Cardiac muscle cell (in vitro differentiated cells and primary cell): ENCODE results near the gene RIC3. TPM values are rescaled to one million over a fixed set of nuclear protein-coding genes. Genes with fewer than 3 reads are reported as not detected.

Experiments used
- DNase-seq, 2 donors: peaks; one replicate each; pipeline versions ENCODE4 v3.0.0 to v3.0.0-alpha.2; 2010 to 2017; ENCODE audit warnings: low read depth in 1 of 2, low spot score in 1 of 2
- H3K27ac ChIP-seq: fragments of 200-600 bp; sonication (generic); 2 replicates; pipeline ENCODE4 v1.5.1; 2016
- H3K27me3 ChIP-seq: fragments of 200-600 bp; sonication (generic); 2 replicates; pipeline ENCODE4 v1.6.0; 2016; ENCODE audit warnings: control low read depth
- H3K36me3 ChIP-seq: fragments of 200-600 bp; sonication (generic); 2 replicates; pipeline ENCODE4 v1.5.1; 2016; ENCODE audit warnings: control low read depth
- H3K4me1 ChIP-seq: fragments of 200-600 bp; sonication (generic); 2 replicates; pipeline ENCODE4 v1.8.1; 2017; ENCODE audit warnings: low read depth, mild to moderate bottlenecking, mixed run types
- H3K4me3 ChIP-seq: fragments of 200-600 bp; sonication (generic); 2 replicates; pipeline ENCODE4 v1.5.1; 2016; ENCODE audit warnings: mild to moderate bottlenecking
- H3K9me3 ChIP-seq: fragments of 200-600 bp; sonication (generic); 2 replicates; pipeline ENCODE4 v1.5.1; 2017; ENCODE audit warnings: low read depth, mild to moderate bottlenecking, control low read depth
- CTCF ChIP-seq: IDR thresholded peaks from 2 replicates; pipeline ENCODE4 v1.5.1; 2012; ENCODE audit warnings: low read depth, mild to moderate bottlenecking, low read length
- polyA plus RNA-seq: library from polyadenylated mRNA; unstranded; fragments of >200 nt; fragmentation: Nextera tagmentation; extraction: Ambion mirVana; gene quantifications from 2 replicates; pipeline ENCODE4 v1.2.1, GENCODE V29; 2016
- total RNA-seq: library from RNA; depleted of rRNA; stranded (reverse); fragments of >200 nt; gene quantifications from 2 replicates; pipeline ENCODE4 v1.2.3, GENCODE V29; 2016

Gene RIC3
- total and polyA plus RNA-seq, 2 experiments from 2014 or later: 14.3 to 22.1 TPM

DNA sequence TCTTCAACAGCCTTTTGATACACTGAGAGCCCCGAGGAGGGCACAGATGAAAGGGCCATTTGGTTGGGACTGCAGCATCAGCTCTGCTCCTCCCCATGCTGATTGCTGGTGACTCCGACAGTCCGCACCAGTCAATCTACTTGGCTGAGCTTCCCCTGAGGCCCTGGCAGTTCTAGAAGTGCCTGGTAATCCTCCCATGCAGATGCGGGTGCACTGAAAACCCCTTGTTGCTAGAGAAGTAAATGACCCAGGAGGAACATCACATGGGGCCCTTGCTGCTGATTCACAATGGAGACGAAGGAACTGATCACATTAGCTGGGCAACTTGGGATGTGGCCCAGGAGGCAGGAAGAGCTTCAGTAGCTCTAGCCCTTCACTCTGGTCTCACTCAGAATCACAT lies 35.2 kb upstream of the RIC3 start:
- Histone ChIP-seq H3K27ac (no peak overlapping the region), H3K27me3 (peaks cover 7% of the 10 kb centered on the region), H3K36me3 (no peaks in the 10 kb centered on the region), H3K4me1 (no peaks in the 10 kb centered on the region), H3K4me3 (no peak overlapping the region), H3K9me3 (no peaks in the 10 kb centered on the region)
- no peak for DNase-seq
- TF ChIP-seq CTCF: no peak

- Histone ChIP-seq H3K27ac (no peak overlapping the region), H3K36me3 (no peaks in the 10 kb centered on the region), H3K4me1 (no peaks in the 10 kb centered on the region), H3K9me3 (no peaks in the 10 kb centered on the region), H3K4me3 (no peak overlapping the region), H3K27me3 (peaks cover 14% of the 10 kb centered on the region)
- DNase-seq: no peak
- no peak for TF ChIP-seq CTCF
These were observed 34.5 kb upstream of the RIC3 start for GRCh38 chr11:8203414-8203715.

DNA sequence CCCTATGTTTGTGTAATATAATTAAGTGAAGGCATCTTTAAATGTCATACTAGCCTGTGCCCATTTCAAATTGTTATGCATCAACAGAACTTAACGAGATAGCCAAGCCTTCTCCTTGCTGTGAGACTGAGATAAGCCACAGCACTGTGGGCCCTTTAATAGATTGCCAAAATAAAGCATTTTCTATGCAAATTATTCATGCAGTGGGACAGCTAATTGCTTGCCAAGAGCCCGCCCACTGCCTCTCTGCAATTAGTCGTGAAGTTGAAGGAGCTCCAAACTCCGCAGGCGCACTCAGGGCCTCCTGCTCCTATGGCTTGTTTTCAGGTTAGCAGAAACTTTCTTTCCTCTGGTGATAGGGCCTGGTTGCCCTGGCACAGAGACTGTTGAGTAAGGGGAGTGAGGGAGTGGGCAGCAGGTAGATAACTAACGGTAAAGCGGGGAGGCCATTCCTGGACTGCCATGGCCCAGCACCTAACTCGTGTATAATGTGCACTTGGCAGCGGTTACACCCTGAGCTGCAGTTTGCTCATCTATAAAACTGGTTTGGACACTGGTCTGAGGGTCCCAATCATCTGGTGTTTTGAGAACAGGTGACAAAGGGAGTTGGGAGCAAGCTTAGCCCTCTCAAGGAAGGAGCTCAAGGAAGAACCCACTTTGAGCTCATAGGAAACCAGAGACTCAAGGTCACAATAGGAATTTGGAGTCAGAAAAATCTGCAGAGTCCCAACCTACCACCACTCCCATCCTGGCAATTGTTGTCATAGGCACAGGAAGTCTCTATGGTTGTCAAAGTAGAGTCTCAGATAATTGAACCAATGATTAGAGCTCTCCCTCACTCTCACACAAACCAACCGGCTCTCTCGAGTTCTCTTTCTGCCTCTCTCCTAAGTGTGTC lies 33.9 kb upstream of the RIC3 start:
- H3K27me3 ChIP-seq: peaks cover 20% of the 10 kb centered on the region
- no peak for TF ChIP-seq CTCF
- no peak for DNase-seq
- H3K36me3 ChIP-seq: no peaks in the 10 kb centered on the region
- H3K9me3 ChIP-seq: no peaks in the 10 kb centered on the region
- no peak overlapping the region for H3K4me3 ChIP-seq
- no peak overlapping the region for H3K27ac ChIP-seq
- no peaks in the 10 kb centered on the region for H3K4me1 ChIP-seq

- no peak overlapping the region for H3K27ac ChIP-seq
- no peak for TF ChIP-seq CTCF
- no peak overlapping the region for H3K4me3 ChIP-seq
- H3K9me3 ChIP-seq: no peaks in the 10 kb centered on the region
- H3K4me1 ChIP-seq: no peaks in the 10 kb centered on the region
- H3K27me3 ChIP-seq: peaks cover 29% of the 10 kb centered on the region
- DNase-seq: no peak
- no peaks in the 10 kb centered on the region for H3K36me3 ChIP-seq
These were observed 33.0 kb upstream of the RIC3 start for GRCh38 chr11:8201644-8202365.

DNA sequence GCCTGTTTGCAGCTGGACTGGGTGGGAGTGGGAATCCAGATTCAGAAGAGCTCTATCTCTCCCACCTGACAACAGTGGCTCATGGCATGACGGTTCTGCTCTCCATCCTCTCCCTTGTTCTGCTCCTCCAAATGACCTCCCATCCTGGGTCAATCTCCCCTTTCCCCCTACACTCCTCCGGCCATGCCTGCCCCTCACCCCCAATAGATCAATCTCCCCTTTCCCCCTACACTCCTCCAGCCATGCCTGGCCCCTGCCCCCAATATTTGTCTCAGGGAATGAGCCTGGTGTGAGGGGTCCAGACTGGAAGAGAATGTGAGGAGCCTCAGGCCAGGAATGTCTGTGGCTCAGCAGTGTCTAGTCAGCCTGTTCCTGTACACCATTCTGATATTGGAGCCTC lies 30.9 kb upstream of the RIC3 start:
- H3K4me3 ChIP-seq: no peak overlapping the region
- H3K27me3 ChIP-seq: peaks cover 48% of the 10 kb centered on the region
- TF ChIP-seq CTCF: no peak
- H3K9me3 ChIP-seq: no peaks in the 10 kb centered on the region
- H3K27ac ChIP-seq: no peak overlapping the region
- H3K36me3 ChIP-seq: no peaks in the 10 kb centered on the region
- DNase-seq: no peak
- H3K4me1 ChIP-seq: no peaks in the 10 kb centered on the region
